ES-I3 (cell line): Measurements from ENCODE around the gene TXNDC9.
"Not testable (repeated sequence)": the region's sequence is repeated elsewhere in the genome, so short reads cannot be mapped to it uniquely, and the experiment has no call there.

Experiments used
- H3K36me3 ChIP-seq: 2 replicates; pipeline ENCODE4 v1.6.1; 2013; ENCODE audit warnings: mild to moderate bottlenecking, low read length, control low read depth, moderate library complexity; ENCODE audit not compliant: insufficient read depth
- H3K4me1 ChIP-seq: 2 replicates; pipeline ENCODE4 v1.6.1; 2013; ENCODE audit warnings: mild to moderate bottlenecking, control low read depth, low read length; ENCODE audit not compliant: insufficient read depth
- H3K9ac ChIP-seq: 2 replicates; pipeline ENCODE4 v1.6.1; 2013; ENCODE audit warnings: low read depth, mild to moderate bottlenecking, low read length, moderate library complexity
- H3K9me3 ChIP-seq: 2 replicates; pipeline ENCODE4 v1.6.1; 2013; ENCODE audit warnings: mild to moderate bottlenecking, low read length, moderate library complexity; ENCODE audit not compliant: control insufficient read depth, insufficient read depth

Gene TXNDC9

GRCh38 chr2:99279969-99280695 lies 56.0 kb downstream of the TXNDC9 start:
- peaks cover 7% of the 10 kb centered on the region for H3K9me3 ChIP-seq
- no peaks in the 10 kb centered on the region for H3K4me1 ChIP-seq
- H3K9ac ChIP-seq = no peak overlapping the region
- H3K36me3 ChIP-seq = no peaks in the 10 kb centered on the region

- Histone ChIP-seq H3K36me3 (no peaks in the 10 kb centered on the region), H3K9me3 (peaks cover 7% of the 10 kb centered on the region), H3K9ac (no peak overlapping the region), H3K4me1 (no peaks in the 10 kb centered on the region)
Measured at GRCh38 chr2:99278793-99279291, 57.3 kb downstream of the TXNDC9 start.

- not testable (repeated sequence) for H3K9me3 ChIP-seq, H3K36me3 ChIP-seq, H3K4me1 ChIP-seq, H3K9ac ChIP-seq
Measured at GRCh38 chr2:99278195-99278765, 57.9 kb downstream of the TXNDC9 start.

GRCh38 chr2:99275882-99276281 lies 60.3 kb downstream of the TXNDC9 start:
- no peak overlapping the region for H3K9ac ChIP-seq
- H3K9me3 ChIP-seq = peaks cover 10% of the 10 kb centered on the region
- H3K4me1 ChIP-seq = no peaks in the 10 kb centered on the region

More at GRCh38 chr2:99275882-99276281, 60.3 kb downstream of the TXNDC9 start:
- no peaks in the 10 kb centered on the region for H3K36me3 ChIP-seq
